Inflammatory macrophage (primary cell): ENCODE measurements around the gene MAPK10.
"Not testable (repeated sequence)": the region's sequence is repeated elsewhere in the genome, so short reads cannot be mapped to it uniquely, and the experiment has no call there.

ENCODE experiments used
- DNase-seq, 2 donors: peaks; one replicate each; pipeline ENCODE4 v3.0.0-alpha.2; 2020 to 2022

The MAPK10 gene

GRCh38 chr4:86178211-86178610, 181.6 kb downstream of the MAPK10 start:
- no peak for DNase-seq

- DNase-seq, result no peak
These were observed 185.3 kb downstream of the MAPK10 start for GRCh38 chr4:86174506-86174905.

GRCh38 chr4:86168335-86168734, 191.5 kb downstream of the MAPK10 start:
- not testable (repeated sequence) for DNase-seq

- DNase-seq, result no peak
These were observed 199.4 kb downstream of the MAPK10 start for GRCh38 chr4:86160426-86160825.

- DNase-seq, result no peak
These were observed 200.6 kb downstream of the MAPK10 start for GRCh38 chr4:86159216-86159615.

GRCh38 chr4:86156531-86156930, 203.3 kb downstream of the MAPK10 start:
- DNase-seq, result no peak

- DNase-seq, result no peak
These were observed 204.1 kb downstream of the MAPK10 start for GRCh38 chr4:86155766-86156165.

GRCh38 chr4:86152454-86152853, 207.4 kb downstream of the MAPK10 start:
- no peak for DNase-seq

- DNase-seq, result no peak
These were observed 208.7 kb downstream of the MAPK10 start for GRCh38 chr4:86151196-86151595.

GRCh38 chr4:86141161-86141560, 218.7 kb downstream of the MAPK10 start:
- DNase-seq, result no peak

GRCh38 chr4:86132468-86132867, 227.4 kb downstream of the MAPK10 start:
- no peak for DNase-seq

- no peak for DNase-seq
These were observed 228.4 kb downstream of the MAPK10 start for GRCh38 chr4:86131456-86131855.

- DNase-seq, result no peak
These were observed 229.5 kb downstream of the MAPK10 start for GRCh38 chr4:86130160-86130933.

- no peak for DNase-seq
These were observed 230.3 kb downstream of the MAPK10 start for GRCh38 chr4:86129546-86129945.

GRCh38 chr4:86122404-86122803, 237.4 kb downstream of the MAPK10 start:
- DNase-seq, result no peak

GRCh38 chr4:86118711-86119110, 241.1 kb downstream of the MAPK10 start:
- no peak for DNase-seq

GRCh38 chr4:86117705-86118302, 242.0 kb downstream of the MAPK10 start:
- DNase-seq, result no peak

- DNase-seq, result no peak
These were observed 245.3 kb downstream of the MAPK10 start for GRCh38 chr4:86114563-86114962.

GRCh38 chr4:86108834-86109233, 251.0 kb downstream of the MAPK10 start:
- no peak for DNase-seq

GRCh38 chr4:86108137-86108536, 251.7 kb downstream of the MAPK10 start:
- no peak for DNase-seq

GRCh38 chr4:86107112-86107511, 252.7 kb downstream of the MAPK10 start:
- no peak for DNase-seq

- no peak for DNase-seq
These were observed 253.4 kb downstream of the MAPK10 start for GRCh38 chr4:86106475-86106874.

GRCh38 chr4:86101841-86102240, 258.0 kb downstream of the MAPK10 start:
- DNase-seq, result no peak

- DNase-seq, result no peak
These were observed 258.4 kb downstream of the MAPK10 start for GRCh38 chr4:86101410-86101809.
